GM12878 (cell line): ENCODE data around the gene TBC1D8. TPM values are rescaled to one million over a fixed set of nuclear protein-coding genes. Genes with fewer than 3 reads are reported as not detected.

Experiments
- ATAC-seq: fragments of 200-7000 bp; cut with Tn5 transposase; 3 replicates; pipeline ENCODE4 v1.9.1; 2020; ENCODE audit warnings: mild to moderate bottlenecking, moderate library complexity
- BruUV-seq: library from RNA; stranded (reverse); fragments of 400-500 nt; replicated peaks from 2 replicates; lab custom pipeline; 2021; lab: Mats Ljungman, UMichigan
- CTCF ChIA-PET: fragments of 300-600 bp; sonication (Branson Sonifier 250); formaldehyde crosslinking; extraction: SDS; loops from one replicate; lab custom pipeline; 2021; ENCODE audit warnings: inconsistent platforms; lab: Yijun Ruan, JAX
- POLR2A ChIA-PET: fragments of 350-600 bp; formaldehyde crosslinking; extraction: SDS; loops from one replicate; lab custom pipeline; 2021; ENCODE audit warnings: inconsistent platforms; lab: Charles Lee
- RAD21 ChIA-PET: fragments of 300-600 bp; sonication (Branson Sonifier 250); formaldehyde crosslinking; loops from one replicate; lab custom pipeline; 2023; ENCODE audit warnings: antibody characterized with exemption; ENCODE audit not compliant: unreplicated experiment; lab: Charles Lee
- SMC1A ChIA-PET: fragments of 300-600 bp; sonication (Branson Sonifier 250); formaldehyde crosslinking; loops from one replicate; lab custom pipeline; 2023; ENCODE audit not compliant: unreplicated experiment, uncharacterized antibody; lab: Charles Lee
- DNase-seq: peaks from one replicate; pipeline ENCODE4 v3.0.0-alpha.2; 2011; ENCODE audit warnings: low read depth, low spot score
- FAIRE-seq: peaks from 3 replicates; lab custom pipeline; 2011; peaks lifted over from hg19 to GRCh38; lab: Jason Lieb, UNC
- H2AFZ ChIP-seq: 2 replicates; pipeline ENCODE4 v1.6.0; 2011; ENCODE audit warnings: low read depth, low read length, control low read depth; ENCODE audit not compliant: control insufficient read depth
- H3K27ac ChIP-seq: 2 replicates; pipeline ENCODE4 v1.5.1; 2011; ENCODE audit warnings: control low read depth; ENCODE audit not compliant: control insufficient read depth, insufficient read depth
- H3K27me3 ChIP-seq, 2 experiments: replicated peaks in 1 of 2; 2 replicates each; pipeline versions ENCODE4 v1.6.0 to v1.6.1; 2011; ENCODE audit warnings: low read length in 1 of 2; ENCODE audit not compliant: control insufficient read depth in 2 of 2, insufficient read depth in 2 of 2
- H3K36me3 ChIP-seq, 2 experiments: 2 replicates each; pipeline ENCODE4 v1.5.1; 2011; ENCODE audit warnings: low read length in 1 of 2; ENCODE audit not compliant: control insufficient read depth in 2 of 2, insufficient read depth in 2 of 2
- H3K4me1 ChIP-seq: 2 replicates; pipeline ENCODE4 v1.6.1; 2011; ENCODE audit warnings: mild to moderate bottlenecking, low read length, moderate library complexity, mixed read lengths; ENCODE audit not compliant: control insufficient read depth, insufficient read depth
- H3K4me2 ChIP-seq: 2 replicates; pipeline ENCODE4 v1.6.0; 2011; ENCODE audit warnings: control low read depth; ENCODE audit not compliant: control insufficient read depth, insufficient read depth
- H3K4me3 ChIP-seq: fragments of 200-600 bp; sonication (generic); 2 replicates; pipeline ENCODE4 v1.5.1; 2016
- H3K79me2 ChIP-seq: 2 replicates; pipeline ENCODE4 v1.6.0; 2011; ENCODE audit warnings: low read length; ENCODE audit not compliant: control insufficient read depth, insufficient read depth
- H3K9ac ChIP-seq: 2 replicates; pipeline ENCODE4 v1.8.0; 2011; ENCODE audit warnings: low read length, control low read depth, mixed read lengths; ENCODE audit not compliant: control insufficient read depth, insufficient read depth
- H3K9me3 ChIP-seq: replicated peaks from 3 replicates; pipeline ENCODE4 v1.5.1; 2011; ENCODE audit warnings: mild to moderate bottlenecking, low read length; ENCODE audit not compliant: control insufficient read depth, insufficient read depth
- H4K20me1 ChIP-seq: 2 replicates; pipeline ENCODE4 v1.6.0; 2011; ENCODE audit not compliant: control insufficient read depth, insufficient read depth
- CBX5 ChIP-seq: sonication (generic); IDR thresholded peaks from 2 replicates; pipeline ENCODE4 v1.6.1; 2016; ENCODE audit warnings: low read depth, moderate library complexity, mild to moderate bottlenecking, inconsistent platforms
- EGR1 ChIP-seq, 2 experiments: IDR thresholded peaks; 1 replicate in 1 of 2; 2 replicates in 1 of 2; pipeline ENCODE4 v1.6.1; 2011 to 2012; ENCODE audit warnings: low read depth in 2 of 2, low read length in 2 of 2, borderline replicate concordance in 1 of 2, mild to moderate bottlenecking in 1 of 2, moderate library complexity in 1 of 2
- FOXM1 ChIP-seq: IDR thresholded peaks from 2 replicates; pipeline ENCODE4 v1.6.1; 2012; ENCODE audit warnings: low read depth, mild to moderate bottlenecking, inconsistent platforms, low read length, moderate library complexity
- MYB ChIP-seq: fragments of 150-350 bp; IDR thresholded peaks from 2 replicates; pipeline ENCODE4 v1.6.1; 2014; ENCODE audit warnings: mild to moderate bottlenecking, low read depth, low read length, borderline replicate concordance
- NFYA ChIP-seq: IDR thresholded peaks from 2 replicates; pipeline ENCODE4 v1.6.1; 2011; ENCODE audit warnings: low read depth, mild to moderate bottlenecking, low read length, improper control_type of control experiment, borderline replicate concordance
- SMAD1 ChIP-seq: fragments of 450-650 bp; IDR thresholded peaks from 2 replicates; pipeline ENCODE4 v1.6.1; 2018; ENCODE audit warnings: mild to moderate bottlenecking, low read depth; ENCODE audit not compliant: partially characterized antibody
- SREBF2 ChIP-seq: IDR thresholded peaks from 2 replicates; pipeline ENCODE4 v1.6.1; 2012; ENCODE audit warnings: mild to moderate bottlenecking, low read length
- TCF7 ChIP-seq: IDR thresholded peaks from 2 replicates; pipeline ENCODE4 v1.6.1; 2014; ENCODE audit warnings: antibody characterized with exemption, borderline replicate concordance
- YY1 ChIP-seq: IDR thresholded peaks from 2 replicates; pipeline ENCODE4 v1.6.1; 2011; ENCODE audit warnings: low read depth, mild to moderate bottlenecking, low read length
- ZBTB33 ChIP-seq: fragments of 450-650 bp; IDR thresholded peaks from 2 replicates; pipeline ENCODE4 v1.6.1; 2017; ENCODE audit warnings: mild to moderate bottlenecking
- WGBS: methylation state at CpG from one replicate; pipeline ENCODE4 v1.1.6; 2016; ENCODE audit warnings: low lambda C conversion rate; ENCODE audit not compliant: insufficient replicate concordance, insufficient coverage; ENCODE audit errors: missing lambda C conversion rate; 5-methylcytosine and 5-hydroxymethylcytosine counted together
- in situ Hi-C: fragments of 300-500 bp; cut with MboI; formaldehyde crosslinking; loops from 9 replicates; pipeline ENCODE4 v1.14.3; 2018; ENCODE audit warnings: mixed read lengths
- intact Hi-C: fragments of 100-400 bp; cut with micrococcal nuclease; formaldehyde crosslinking; loops from one replicate; pipeline ENCODE4 v1.14.2; 2022; ENCODE audit not compliant: unreplicated experiment
- polyA plus RNA-seq, 11 experiments: library from polyadenylated mRNA; depleted of rRNA in 4 of 11; unstranded in 6 of 11; stranded (reverse) in 5 of 11; fragments of >200 nt; fragmentation: Nextera tagmentation in 4 of 11; fragmentation: Illumina TruSeq in 1 of 11; extraction: Ambion mirVana in 4 of 11; extraction: Trizol in 1 of 11; gene quantifications; 1 replicate in 1 of 11; 2 replicates in 10 of 11; pipeline versions ENCODE4 v1.2.1 to v1.2.3, GENCODE V29; 2011 to 2016; ENCODE audit warnings: inconsistent platforms in 2 of 11, missing spikeins in 2 of 11, low read depth in 1 of 11
- total RNA-seq, 4 experiments: library from RNA; depleted of rRNA in 3 of 4; stranded (reverse); fragments of >200 nt in 3 of 4; fragmentation: Illumina TruSeq in 1 of 4; extraction: Trizol in 1 of 4; gene quantifications; 2 replicates each; pipeline versions ENCODE4 v1.2.1 to v1.2.3, GENCODE V29; 2013 to 2021
- TF ChIP-seq, protein P1 (sequence below): IDR thresholded peaks from 2 replicates; pipeline ENCODE4 v1.6.1; 2012; ENCODE audit warnings: low read depth, low read length, improper control_type of control experiment
- TF ChIP-seq, protein P2 (sequence below): IDR thresholded peaks from 2 replicates; pipeline ENCODE4 v1.6.1; 2011; ENCODE audit warnings: low read depth, mild to moderate bottlenecking, low read length, moderate library complexity, borderline replicate concordance; ENCODE audit errors: extremely low read depth

TBC1D8 gene
- total and polyA plus RNA-seq, 10 of the 15 experiments (the other 5 are each of a cell fraction or from before 2014, with no cell fraction given), result 0.80 to 4.9 (median 4.4) TPM

DNA sequence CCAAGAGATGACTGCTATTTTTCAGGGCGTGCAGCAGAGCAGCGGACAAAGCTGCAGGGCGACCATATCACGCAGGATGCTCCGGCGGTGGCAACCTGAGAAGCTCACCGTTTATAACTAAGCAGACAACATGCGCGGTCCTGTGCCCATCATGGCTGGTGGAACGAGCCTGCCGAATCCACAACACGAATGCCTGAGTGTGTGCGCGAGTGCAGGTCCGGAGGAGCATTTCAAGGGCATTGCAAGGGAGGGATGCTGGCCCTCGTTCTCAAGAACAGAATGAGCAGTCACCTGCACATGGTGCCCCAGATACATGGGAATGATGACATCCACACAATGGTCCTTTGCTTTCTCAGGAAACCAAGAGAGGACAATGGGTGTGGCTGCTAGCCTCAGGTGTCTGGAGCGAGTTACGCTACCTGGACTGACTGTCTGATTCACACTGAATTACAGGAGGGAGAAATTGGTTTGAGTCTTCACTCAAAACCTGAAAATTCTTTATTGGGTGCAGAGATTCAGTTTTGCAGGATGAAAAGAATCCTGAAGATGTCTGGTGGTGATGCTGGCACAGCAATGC lies 39.8 kb downstream of the TBC1D8 start:
- DNase-seq (no peak), FAIRE-seq (no peak), ATAC-seq (no peak)
- Histone ChIP-seq H3K9ac (no peak overlapping the region), H3K79me2 (no peaks in the 10 kb centered on the region; the same call in 1 of the 2 replicates), H2AFZ (no peak overlapping the region), H3K4me1 (peaks cover 18% of the 10 kb centered on the region), H3K4me2 (no peak overlapping the region), H3K27ac (no peak overlapping the region), H3K36me3 (no peaks in the 10 kb centered on the region), H3K9me3 (no peaks in the 10 kb centered on the region), H3K4me3 (no peak overlapping the region), H4K20me1 (no peaks in the 10 kb centered on the region), H3K27me3 (no peaks in the 10 kb centered on the region)
- ChIA-PET CTCF (interaction anchor here (1.5 kb wide), 1 partner anchor 75 kb away, joined by 3 read pairs; no protein-coding TSS in a partner anchor), SMC1A (no interaction called here), RAD21 (no interaction called here), POLR2A (no interaction called here)
- in situ Hi-C loops, result no loop called here
- WGBS, result 75% methylated on average over 18 of the region's 18 CpGs
- no TSS peak for BruUV-seq
- TF ChIP-seq, protein P1, sequence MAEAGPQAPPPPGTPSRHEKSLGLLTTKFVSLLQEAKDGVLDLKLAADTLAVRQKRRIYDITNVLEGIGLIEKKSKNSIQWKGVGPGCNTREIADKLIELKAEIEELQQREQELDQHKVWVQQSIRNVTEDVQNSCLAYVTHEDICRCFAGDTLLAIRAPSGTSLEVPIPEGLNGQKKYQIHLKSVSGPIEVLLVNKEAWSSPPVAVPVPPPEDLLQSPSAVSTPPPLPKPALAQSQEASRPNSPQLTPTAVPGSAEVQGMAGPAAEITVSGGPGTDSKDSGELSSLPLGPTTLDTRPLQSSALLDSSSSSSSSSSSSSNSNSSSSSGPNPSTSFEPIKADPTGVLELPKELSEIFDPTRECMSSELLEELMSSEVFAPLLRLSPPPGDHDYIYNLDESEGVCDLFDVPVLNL, result no peak
- TF ChIP-seq FOXM1 (no peak), SREBF2 (no peak), SMAD1 (no peak), EGR1 (IDR thresholded peaks at IDR 0.05; ENCODE audit: borderline replicate concordance in 1 of 2, low read depth in 2 of 2, low read length in 2 of 2) (no peak), MYB (no peak), YY1 (no peak), NFYA (no peak), ZBTB33 (no peak), TCF7 (no peak), CBX5 (no peak)
- TF ChIP-seq, protein P2, sequence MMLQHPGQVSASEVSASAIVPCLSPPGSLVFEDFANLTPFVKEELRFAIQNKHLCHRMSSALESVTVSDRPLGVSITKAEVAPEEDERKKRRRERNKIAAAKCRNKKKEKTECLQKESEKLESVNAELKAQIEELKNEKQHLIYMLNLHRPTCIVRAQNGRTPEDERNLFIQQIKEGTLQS, result no peak
- intact Hi-C loops, result no loop called here
